ENCODE results near the gene MYO5C.

DNA sequence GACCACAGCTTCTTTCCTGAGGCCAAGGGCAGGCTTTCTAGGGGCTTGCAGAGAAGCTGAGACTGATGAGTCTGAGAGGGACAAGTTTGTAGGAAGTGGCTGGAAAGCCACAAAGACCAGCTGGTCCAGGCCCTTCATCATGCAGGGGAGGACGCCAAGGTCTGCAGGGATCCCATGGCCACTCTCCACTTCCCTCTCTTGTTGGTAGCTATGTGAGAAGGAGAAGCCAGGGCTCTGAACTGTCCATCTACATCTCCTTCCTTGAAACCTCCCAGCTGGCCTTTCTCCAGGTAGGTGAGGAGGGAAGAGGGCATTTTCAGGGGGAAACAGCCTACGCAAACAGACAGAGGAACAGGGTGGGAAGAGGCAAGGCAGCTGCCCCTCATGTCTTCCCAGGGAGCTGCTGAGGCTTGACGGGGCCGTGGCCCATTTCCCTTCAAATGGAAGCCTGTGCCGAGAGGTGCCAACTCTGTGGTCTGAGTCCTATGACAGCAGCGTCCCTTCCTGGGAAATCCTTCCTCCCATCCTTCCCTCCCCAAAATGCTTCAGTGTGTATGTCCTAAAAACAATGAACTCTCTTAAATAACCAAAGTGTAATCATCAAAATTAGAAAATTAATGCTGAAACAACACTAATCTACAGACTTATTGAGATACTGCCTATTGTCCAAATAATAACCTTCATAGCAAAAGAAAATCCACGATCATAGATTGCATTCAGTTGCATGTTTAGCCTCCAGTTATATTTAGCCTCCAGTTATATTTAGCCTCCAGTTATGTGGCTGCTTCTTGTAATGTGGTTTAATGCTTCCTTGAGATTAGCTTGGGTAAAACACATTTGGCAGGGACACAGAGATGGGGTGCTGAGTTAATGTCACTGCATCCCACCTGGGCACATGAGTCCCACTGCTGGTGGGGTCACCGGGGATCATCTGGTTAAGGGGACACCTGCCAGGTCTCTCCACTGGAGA is 140.4 kb downstream of the MYO5C start:
- TF ChIP-seq CTCF (IDR thresholded peaks at IDR 0.05 in 8 of 11, conservative IDR thresholded peaks at IDR 0.05 in 3 of 11) (no peak), POLR2A (IDR thresholded peaks at IDR 0.05) (no peak)
